Breast epithelium (tissue), 3 donors: ENCODE measurements around the gene ADH4.

Experiments used
- POLR2A ChIP-seq: fragments of 450-650 bp; IDR thresholded peaks from one replicate; pipeline ENCODE4 v1.6.1; 2016; ENCODE audit warnings: antibody characterized with exemption, mild to moderate bottlenecking, moderate library complexity
- POLR2AphosphoS5 ChIP-seq, 3 donors: sonication (generic); formaldehyde crosslinking; IDR thresholded peaks; one replicate each; pipeline ENCODE4 v1.6.1; 2017; ENCODE audit warnings: antibody characterized with exemption in 3 of 3
- TF ChIP-seq, protein P1 (sequence below), 3 donors: fragments of 450-650 bp; IDR thresholded peaks; one replicate each; pipeline ENCODE4 v1.5.1; 2016 to 2017; ENCODE audit warnings: antibody characterized with exemption in 3 of 3, mild to moderate bottlenecking in 3 of 3, moderate library complexity in 3 of 3

DNA sequence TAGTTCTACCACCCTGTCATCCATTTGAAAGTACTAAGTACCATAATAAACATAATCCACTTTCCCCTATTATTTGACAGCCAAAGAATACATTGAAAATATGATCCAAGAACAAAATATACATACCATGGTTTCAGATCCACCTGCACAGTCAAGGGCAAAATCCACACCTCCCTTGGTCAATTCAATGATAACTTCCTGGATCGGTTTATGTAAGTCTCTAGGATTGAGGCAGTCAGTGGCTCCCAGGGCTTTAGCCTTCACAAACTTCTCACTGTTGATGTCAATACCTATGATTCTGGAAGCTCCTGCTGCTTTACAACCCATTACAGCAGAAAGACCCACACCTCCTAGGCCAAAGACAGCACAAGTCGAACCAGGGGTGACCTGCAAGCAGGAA, 12.7 kb downstream of the ADH4 start:
- TF ChIP-seq POLR2A (no peak), POLR2AphosphoS5 (IDR thresholded peaks at IDR 0.05) (no peak)
- TF ChIP-seq, protein P1, sequence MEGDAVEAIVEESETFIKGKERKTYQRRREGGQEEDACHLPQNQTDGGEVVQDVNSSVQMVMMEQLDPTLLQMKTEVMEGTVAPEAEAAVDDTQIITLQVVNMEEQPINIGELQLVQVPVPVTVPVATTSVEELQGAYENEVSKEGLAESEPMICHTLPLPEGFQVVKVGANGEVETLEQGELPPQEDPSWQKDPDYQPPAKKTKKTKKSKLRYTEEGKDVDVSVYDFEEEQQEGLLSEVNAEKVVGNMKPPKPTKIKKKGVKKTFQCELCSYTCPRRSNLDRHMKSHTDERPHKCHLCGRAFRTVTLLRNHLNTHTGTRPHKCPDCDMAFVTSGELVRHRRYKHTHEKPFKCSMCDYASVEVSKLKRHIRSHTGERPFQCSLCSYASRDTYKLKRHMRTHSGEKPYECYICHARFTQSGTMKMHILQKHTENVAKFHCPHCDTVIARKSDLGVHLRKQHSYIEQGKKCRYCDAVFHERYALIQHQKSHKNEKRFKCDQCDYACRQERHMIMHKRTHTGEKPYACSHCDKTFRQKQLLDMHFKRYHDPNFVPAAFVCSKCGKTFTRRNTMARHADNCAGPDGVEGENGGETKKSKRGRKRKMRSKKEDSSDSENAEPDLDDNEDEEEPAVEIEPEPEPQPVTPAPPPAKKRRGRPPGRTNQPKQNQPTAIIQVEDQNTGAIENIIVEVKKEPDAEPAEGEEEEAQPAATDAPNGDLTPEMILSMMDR (IDR thresholded peaks at IDR 0.05), result no peak
